HG03060 (cell line): ENCODE data around the gene ARHGAP36.

Source experiments
- ATAC-seq: cut with Tn5 transposase; IDR thresholded peaks from one replicate; pipeline ENCODE4 v1.9.1; 2021; ENCODE audit warnings: low read depth, moderate number of reproducible peaks; ENCODE audit not compliant: unreplicated experiment

ARHGAP36 gene

GRCh38 chrX:131058136-131058868 lies at the start of gene ARHGAP36:
ARHGAP36 (plus strand) TSS chrX:131058346; CDS start chrX:131081666, 23,320 bp downstream.
- no peak for ATAC-seq

- ATAC-seq, result no peak
Observed at GRCh38 chrX:131010186-131010585, 48.0 kb upstream of the ARHGAP36 start.

- ATAC-seq, result no peak
Observed at GRCh38 chrX:131025336-131025735, 32.8 kb upstream of the ARHGAP36 start.

- ATAC-seq, result no peak
Observed at GRCh38 chrX:131032354-131033230, 25.6 kb upstream of the ARHGAP36 start.

- no peak for ATAC-seq
Observed at GRCh38 chrX:131034063-131034462, 24.1 kb upstream of the ARHGAP36 start.

- no peak for ATAC-seq
Observed at GRCh38 chrX:131040781-131041180, 17.4 kb upstream of the ARHGAP36 start.

- ATAC-seq, result no peak
Observed at GRCh38 chrX:131041667-131042066, 16.5 kb upstream of the ARHGAP36 start.

- no peak for ATAC-seq
Observed at GRCh38 chrX:131045726-131046125, 12.4 kb upstream of the ARHGAP36 start.

GRCh38 chrX:131046596-131046995 lies 11.6 kb upstream of the ARHGAP36 start:
- no peak for ATAC-seq

- ATAC-seq, result no peak
Observed at GRCh38 chrX:131047180-131047579, 11.0 kb upstream of the ARHGAP36 start.

- no peak for ATAC-seq
Observed at GRCh38 chrX:131053076-131053475, 5.1 kb upstream of the ARHGAP36 start.

GRCh38 chrX:131054906-131055305 lies 3.2 kb upstream of the ARHGAP36 start:
- ATAC-seq, result no peak

- ATAC-seq, result no peak
Observed at GRCh38 chrX:131057706-131058105, 440 bp upstream of the ARHGAP36 start.

- no peak for ATAC-seq
Observed at GRCh38 chrX:131059246-131059645, 1.1 kb downstream of the ARHGAP36 start.

GRCh38 chrX:131060147-131060546 lies 2.0 kb downstream of the ARHGAP36 start:
- no peak for ATAC-seq

- no peak for ATAC-seq
Observed at GRCh38 chrX:131061306-131061705, 3.2 kb downstream of the ARHGAP36 start.

- no peak for ATAC-seq
Observed at GRCh38 chrX:131063613-131064012, 5.5 kb downstream of the ARHGAP36 start.

GRCh38 chrX:131066237-131066636 lies 8.1 kb downstream of the ARHGAP36 start:
- no peak for ATAC-seq

- no peak for ATAC-seq
Observed at GRCh38 chrX:131067216-131067615, 9.1 kb downstream of the ARHGAP36 start.

GRCh38 chrX:131067846-131068745 lies 9.9 kb downstream of the ARHGAP36 start:
- no peak for ATAC-seq
